ENCODE measurements around the gene ZNF423.

Gene ZNF423

DNA sequence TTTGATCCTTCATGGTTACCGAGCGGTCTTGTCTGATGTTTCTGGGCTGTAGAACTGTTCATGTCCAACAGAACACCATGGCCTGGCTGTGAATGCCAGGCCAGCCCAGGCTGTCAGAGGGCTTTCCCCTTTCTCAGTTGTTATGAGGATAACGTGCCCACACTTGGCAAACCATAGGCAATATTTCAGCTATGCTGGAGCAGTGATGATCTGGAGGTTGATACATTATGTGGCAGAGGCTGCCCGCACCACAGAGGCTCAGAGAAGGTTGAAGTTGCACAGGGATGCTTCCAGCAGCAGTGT is 389.4 kb downstream of the ZNF423 start:
- H3K27me3 ChIP-seq (replicated peaks; ENCODE audit: control insufficient read depth, insufficient read depth, low read length): no peaks in the 10 kb centered on the region
- DNase-seq (ENCODE audit: extremely low read depth, insufficient read length): no peak
- TF ChIP-seq, protein P1, sequence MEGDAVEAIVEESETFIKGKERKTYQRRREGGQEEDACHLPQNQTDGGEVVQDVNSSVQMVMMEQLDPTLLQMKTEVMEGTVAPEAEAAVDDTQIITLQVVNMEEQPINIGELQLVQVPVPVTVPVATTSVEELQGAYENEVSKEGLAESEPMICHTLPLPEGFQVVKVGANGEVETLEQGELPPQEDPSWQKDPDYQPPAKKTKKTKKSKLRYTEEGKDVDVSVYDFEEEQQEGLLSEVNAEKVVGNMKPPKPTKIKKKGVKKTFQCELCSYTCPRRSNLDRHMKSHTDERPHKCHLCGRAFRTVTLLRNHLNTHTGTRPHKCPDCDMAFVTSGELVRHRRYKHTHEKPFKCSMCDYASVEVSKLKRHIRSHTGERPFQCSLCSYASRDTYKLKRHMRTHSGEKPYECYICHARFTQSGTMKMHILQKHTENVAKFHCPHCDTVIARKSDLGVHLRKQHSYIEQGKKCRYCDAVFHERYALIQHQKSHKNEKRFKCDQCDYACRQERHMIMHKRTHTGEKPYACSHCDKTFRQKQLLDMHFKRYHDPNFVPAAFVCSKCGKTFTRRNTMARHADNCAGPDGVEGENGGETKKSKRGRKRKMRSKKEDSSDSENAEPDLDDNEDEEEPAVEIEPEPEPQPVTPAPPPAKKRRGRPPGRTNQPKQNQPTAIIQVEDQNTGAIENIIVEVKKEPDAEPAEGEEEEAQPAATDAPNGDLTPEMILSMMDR (IDR thresholded peaks at IDR 0.05; ENCODE audit: insufficient read depth, low read length, poor library complexity, severe bottlenecking): no peak
- H3K36me3 ChIP-seq (ENCODE audit: control insufficient read depth, insufficient read depth, low read length): no peaks in the 10 kb centered on the region
- H3K4me3 ChIP-seq (replicated peaks; ENCODE audit: low read depth, low read length): no peak overlapping the region

DNA sequence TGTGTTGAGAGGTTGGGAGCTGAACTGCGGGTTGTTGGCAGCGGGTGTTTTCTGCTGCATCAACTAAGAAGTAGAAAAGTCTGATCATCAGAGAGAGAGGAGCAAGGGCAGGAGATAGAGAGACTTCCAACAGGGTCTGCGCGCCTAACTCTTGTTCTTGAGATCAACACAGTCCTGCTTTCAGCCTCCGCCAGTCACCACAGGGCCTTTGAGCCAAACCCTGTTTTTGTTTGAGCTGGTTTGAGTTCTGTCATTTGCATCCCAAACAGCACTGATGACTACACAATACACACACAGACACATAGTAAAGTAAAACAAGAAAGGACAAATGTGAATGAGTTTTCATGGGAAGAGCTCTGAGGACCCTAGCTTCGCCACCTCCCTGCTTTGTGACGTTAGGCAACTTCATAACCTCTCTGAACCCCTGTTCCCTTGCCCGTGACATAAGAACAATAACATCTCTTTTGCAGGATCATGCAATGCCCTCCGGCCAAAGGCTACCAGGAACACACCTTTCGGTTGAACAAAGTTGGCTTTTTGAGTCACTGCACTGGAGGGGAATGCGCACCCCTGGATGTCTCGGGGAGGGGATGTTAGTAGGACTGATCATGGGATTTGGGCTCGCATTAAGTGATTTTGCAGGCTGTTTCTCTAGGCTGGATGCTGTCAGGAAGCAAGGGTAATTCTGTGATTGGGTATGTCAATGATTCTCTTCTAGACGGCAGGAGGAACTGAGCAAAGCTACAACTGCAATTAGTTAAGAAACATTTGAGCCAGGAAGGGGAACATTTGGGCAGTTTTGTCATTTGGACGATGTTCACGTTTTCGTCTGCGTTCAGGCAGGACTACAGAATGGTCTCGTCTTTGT is 390.0 kb downstream of the ZNF423 start:
- no peak overlapping the region for H3K4me3 ChIP-seq (replicated peaks; ENCODE audit: low read depth, low read length)
- no peaks in the 10 kb centered on the region for H3K27me3 ChIP-seq (replicated peaks; ENCODE audit: control insufficient read depth, insufficient read depth, low read length)
- H3K36me3 ChIP-seq (ENCODE audit: control insufficient read depth, insufficient read depth, low read length): no peaks in the 10 kb centered on the region
- no peak for DNase-seq (ENCODE audit: extremely low read depth, insufficient read length)
- TF ChIP-seq, protein P1 (IDR thresholded peaks at IDR 0.05; ENCODE audit: insufficient read depth, low read length, poor library complexity, severe bottlenecking): no peak

DNA sequence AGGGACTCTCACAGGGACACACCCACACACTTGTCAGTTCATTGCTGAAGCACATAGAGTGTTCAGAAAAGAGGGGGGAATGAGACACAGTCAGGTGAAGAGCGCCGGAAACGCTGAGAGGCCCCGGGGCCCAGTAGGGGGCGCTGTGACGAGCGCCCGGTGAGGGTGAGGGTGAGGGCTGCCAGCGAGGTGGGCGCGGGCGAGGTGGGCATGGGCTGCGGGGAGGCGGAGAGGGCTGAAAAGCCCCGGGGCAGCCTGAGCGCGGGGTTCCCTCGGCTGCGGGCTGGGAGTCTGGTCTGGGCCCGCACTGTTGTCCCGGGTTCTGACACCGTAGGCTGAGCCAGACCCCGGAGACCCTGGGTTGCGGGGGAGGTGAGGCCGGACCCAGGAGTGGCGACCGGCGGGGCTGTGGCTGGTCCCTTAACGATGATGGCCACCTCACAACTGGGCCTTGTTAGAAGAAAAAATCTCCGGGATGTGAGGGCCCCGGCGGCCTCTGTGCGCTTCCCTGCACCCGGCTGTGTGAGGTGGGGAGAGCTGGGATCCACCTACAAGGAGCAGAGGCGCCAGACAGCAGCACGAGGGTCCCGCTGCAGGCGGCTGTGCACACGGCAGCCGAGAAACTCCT is 390.9 kb downstream of the ZNF423 start:
- H3K27me3 ChIP-seq (replicated peaks; ENCODE audit: control insufficient read depth, insufficient read depth, low read length): no peaks in the 10 kb centered on the region
- no peaks in the 10 kb centered on the region for H3K36me3 ChIP-seq (ENCODE audit: control insufficient read depth, insufficient read depth, low read length)
- TF ChIP-seq, protein P1 (IDR thresholded peaks at IDR 0.05; ENCODE audit: insufficient read depth, low read length, poor library complexity, severe bottlenecking): peak; percentile 65
- H3K4me3 ChIP-seq (replicated peaks; ENCODE audit: low read depth, low read length): no peak overlapping the region
- no peak for DNase-seq (ENCODE audit: extremely low read depth, insufficient read length)

DNA sequence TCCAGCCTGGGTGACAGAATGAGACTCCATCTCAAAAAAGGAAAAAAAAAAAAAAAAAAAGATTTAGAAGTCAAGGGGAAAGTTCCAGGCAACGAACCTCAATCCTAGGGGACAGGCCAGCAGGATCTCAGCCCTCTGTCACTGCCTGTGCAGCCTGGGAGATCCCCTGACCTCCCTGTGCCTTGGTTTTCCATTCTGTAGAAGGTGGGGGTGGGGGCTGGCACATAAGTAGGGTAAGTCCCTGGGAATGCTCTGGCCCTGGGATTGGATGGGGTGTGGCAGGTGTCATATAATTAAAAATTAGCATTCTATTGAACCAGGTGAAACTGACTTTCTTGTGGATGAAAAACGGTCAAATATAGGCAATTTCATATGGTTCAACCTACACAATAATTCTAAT is 391.8 kb downstream of the ZNF423 start:
- Histone ChIP-seq H3K4me3 (replicated peaks; ENCODE audit: low read depth, low read length) (no peak overlapping the region), H3K27me3 (replicated peaks; ENCODE audit: control insufficient read depth, insufficient read depth, low read length) (no peaks in the 10 kb centered on the region), H3K36me3 (ENCODE audit: control insufficient read depth, insufficient read depth, low read length) (no peaks in the 10 kb centered on the region)
- no peak for DNase-seq (ENCODE audit: extremely low read depth, insufficient read length)
- TF ChIP-seq, protein P1 (IDR thresholded peaks at IDR 0.05; ENCODE audit: insufficient read depth, low read length, poor library complexity, severe bottlenecking): no peak

DNA sequence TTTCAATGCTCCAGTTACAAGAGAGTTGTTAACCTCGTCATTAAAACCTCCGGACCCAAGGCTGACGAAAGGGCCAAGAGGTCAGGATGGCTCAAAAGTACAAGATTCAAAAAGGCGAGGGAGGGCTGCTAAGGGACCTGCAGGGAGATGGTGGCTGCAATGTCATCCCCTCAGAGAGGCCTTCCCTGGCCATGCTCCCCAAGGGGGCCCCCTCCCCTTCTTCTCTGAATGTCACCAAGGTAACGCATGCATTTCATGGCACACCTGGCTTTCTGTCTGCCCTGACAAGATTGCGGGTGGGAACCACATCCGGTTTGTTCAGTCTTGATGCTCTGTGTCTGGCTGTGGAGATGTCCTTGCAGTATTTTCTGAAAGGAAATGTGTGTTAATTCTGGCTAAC is 392.4 kb downstream of the ZNF423 start:
- DNase-seq (ENCODE audit: extremely low read depth, insufficient read length): peak; percentile 67
- Histone ChIP-seq H3K36me3 (ENCODE audit: control insufficient read depth, insufficient read depth, low read length) (no peaks in the 10 kb centered on the region), H3K4me3 (replicated peaks; ENCODE audit: low read depth, low read length) (no peak overlapping the region), H3K27me3 (replicated peaks; ENCODE audit: control insufficient read depth, insufficient read depth, low read length) (no peaks in the 10 kb centered on the region)
- TF ChIP-seq, protein P1 (IDR thresholded peaks at IDR 0.05; ENCODE audit: insufficient read depth, low read length, poor library complexity, severe bottlenecking): no peak
